GM12801 (cell line): ENCODE measurements around the gene MTX3.

ENCODE experiments used
- TF ChIP-seq, protein P1 (sequence below): IDR thresholded peaks from one replicate; pipeline ENCODE4 v1.5.1; 2011; ENCODE audit warnings: control low read depth; ENCODE audit not compliant: insufficient read length; ENCODE audit errors: extremely low read depth

Gene MTX3

DNA sequence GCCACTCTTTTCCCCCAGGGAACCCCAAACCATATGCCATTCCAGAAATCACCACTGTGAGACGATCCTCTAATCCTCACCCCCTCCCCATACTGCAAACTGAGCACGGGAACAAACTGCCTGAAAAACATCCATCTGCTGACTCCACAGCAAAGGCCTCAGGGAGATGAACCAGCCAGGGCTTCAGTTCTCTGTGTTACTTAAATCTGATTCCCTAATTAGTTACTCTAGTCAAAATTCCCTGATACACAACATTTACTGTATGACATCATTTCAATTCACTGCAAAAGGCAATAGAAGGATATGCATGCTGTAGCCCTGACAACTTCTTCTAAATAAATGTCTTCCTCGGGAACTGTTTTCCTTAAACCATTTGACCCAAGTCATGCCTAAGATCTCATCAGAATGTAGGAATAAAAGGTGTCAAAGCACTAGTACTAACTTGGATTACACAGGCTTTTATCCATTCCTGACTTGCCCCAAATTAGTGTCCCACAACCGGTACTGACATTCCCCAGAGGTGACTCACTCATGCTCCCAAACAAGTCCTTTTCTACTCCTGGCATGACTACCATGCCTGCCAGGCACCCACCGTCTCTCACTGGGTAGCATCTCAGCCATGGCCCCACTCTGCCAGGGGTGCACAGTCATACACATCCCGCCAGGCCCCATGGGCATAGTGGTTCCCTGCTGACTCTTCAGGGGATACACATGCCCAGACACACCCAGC lies 35.0 kb downstream of the MTX3 start:
- TF ChIP-seq, protein P1, sequence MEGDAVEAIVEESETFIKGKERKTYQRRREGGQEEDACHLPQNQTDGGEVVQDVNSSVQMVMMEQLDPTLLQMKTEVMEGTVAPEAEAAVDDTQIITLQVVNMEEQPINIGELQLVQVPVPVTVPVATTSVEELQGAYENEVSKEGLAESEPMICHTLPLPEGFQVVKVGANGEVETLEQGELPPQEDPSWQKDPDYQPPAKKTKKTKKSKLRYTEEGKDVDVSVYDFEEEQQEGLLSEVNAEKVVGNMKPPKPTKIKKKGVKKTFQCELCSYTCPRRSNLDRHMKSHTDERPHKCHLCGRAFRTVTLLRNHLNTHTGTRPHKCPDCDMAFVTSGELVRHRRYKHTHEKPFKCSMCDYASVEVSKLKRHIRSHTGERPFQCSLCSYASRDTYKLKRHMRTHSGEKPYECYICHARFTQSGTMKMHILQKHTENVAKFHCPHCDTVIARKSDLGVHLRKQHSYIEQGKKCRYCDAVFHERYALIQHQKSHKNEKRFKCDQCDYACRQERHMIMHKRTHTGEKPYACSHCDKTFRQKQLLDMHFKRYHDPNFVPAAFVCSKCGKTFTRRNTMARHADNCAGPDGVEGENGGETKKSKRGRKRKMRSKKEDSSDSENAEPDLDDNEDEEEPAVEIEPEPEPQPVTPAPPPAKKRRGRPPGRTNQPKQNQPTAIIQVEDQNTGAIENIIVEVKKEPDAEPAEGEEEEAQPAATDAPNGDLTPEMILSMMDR = no peak

DNA sequence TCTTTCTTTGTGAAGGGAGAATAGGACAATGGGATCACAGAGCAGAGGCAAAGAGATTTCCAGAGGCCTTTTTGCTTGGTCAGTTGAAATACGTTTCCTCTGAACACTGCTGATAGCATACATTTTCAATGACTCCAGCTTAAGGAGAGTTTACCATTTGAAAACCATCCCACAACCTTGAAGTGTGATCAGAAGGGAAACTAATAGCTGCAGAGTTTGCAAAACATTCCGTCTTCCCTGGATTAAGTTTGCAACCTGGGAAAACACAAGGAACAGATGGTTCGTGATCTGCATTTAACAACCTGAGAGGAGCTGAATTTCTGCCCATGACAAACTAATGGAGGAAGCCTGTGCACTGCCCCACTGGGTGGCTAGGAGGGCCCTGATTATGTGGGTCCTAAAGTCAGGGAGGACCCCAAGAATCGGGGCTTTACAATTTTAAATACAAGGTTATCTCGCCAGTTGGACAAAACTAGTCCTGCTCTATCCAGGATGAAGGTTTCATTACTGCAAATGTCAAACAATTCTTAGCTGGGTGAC lies 35.6 kb downstream of the MTX3 start:
- TF ChIP-seq, protein P1 = no peak

DNA sequence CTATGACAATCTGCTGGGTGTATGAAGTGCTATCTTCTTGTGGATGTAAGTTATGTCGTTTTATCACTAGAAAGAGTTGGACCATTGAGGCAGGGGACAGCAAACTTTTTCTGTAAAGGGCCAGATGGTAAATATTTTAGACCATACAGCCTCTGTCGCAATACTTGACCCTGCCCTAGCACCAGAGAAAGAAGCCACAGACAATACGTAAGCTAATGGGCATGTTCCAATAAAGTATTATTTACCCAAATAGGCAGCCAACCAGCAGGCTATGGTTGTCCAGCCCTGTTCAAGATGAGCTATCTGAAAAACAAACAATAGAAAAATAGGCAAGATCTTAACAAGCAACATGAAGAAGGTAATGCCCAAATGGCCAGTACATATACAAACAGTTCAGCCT lies 36.4 kb downstream of the MTX3 start:
- TF ChIP-seq, protein P1 = no peak

DNA sequence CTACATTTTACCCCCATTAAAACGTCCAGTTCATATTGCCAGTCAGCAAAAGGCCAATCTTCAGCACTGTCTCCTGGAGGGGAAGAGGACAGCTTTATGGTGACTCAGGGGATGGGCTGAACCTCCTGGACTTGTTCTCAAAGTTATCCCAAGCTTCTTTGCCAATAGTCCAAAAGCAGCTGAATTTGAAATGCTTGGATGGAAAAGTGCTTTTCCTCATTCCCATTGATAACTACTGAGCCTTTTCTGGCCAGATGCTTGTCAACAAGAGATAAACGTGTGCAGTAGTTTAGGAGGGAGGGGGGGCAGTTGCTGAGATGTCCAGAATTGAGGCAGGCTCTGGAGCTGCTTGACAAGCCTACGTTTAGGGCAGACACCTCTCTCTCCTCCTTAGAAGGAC lies 43.5 kb downstream of the MTX3 start:
- TF ChIP-seq, protein P1 = no peak

DNA sequence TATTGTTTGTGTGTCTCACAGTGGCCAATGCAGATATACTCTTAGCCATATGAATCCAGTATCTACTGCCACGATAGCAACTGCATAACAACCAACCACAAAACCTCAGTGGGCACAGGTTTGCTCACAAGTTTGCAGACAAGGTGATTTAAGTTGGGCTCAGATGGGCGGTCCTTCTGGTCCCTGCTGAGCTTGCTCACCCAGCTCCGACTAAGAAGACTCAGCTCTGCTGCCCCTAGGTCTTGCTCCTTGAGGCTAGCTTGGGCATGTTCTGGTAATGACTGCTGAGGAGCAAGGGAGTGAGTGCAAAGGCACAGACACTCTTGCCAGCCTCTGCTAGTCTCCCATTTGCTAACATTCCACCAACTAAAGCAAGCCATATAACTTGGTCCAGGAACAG lies 52.6 kb downstream of the MTX3 start:
- TF ChIP-seq, protein P1 = no peak

DNA sequence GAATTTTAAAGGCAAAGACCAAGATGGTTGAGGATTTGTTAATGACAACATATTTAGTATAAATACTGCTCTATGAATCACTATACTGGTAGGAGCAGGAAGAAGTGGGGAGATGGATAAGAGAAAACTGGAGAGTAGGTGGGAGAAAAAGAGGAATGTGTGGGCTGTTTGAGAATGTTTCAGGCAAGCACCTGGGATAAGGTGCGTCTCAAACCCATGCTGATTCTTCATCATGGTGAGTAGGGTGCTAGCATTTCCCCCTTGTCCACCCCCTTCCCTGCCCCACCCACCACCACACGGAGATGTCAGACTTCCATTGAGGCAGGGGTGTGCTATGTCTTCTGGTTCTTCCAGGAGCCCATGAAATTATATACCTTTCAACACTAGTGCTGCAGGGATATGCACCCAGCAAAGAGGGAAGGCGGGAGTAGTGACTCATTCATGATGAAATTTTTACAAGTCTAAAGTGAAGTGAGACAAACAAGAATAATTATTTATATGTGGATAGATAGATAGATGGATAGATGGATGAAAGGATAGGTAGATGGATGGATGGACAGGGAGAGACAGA lies 54.3 kb downstream of the MTX3 start:
- TF ChIP-seq, protein P1 = no peak

DNA sequence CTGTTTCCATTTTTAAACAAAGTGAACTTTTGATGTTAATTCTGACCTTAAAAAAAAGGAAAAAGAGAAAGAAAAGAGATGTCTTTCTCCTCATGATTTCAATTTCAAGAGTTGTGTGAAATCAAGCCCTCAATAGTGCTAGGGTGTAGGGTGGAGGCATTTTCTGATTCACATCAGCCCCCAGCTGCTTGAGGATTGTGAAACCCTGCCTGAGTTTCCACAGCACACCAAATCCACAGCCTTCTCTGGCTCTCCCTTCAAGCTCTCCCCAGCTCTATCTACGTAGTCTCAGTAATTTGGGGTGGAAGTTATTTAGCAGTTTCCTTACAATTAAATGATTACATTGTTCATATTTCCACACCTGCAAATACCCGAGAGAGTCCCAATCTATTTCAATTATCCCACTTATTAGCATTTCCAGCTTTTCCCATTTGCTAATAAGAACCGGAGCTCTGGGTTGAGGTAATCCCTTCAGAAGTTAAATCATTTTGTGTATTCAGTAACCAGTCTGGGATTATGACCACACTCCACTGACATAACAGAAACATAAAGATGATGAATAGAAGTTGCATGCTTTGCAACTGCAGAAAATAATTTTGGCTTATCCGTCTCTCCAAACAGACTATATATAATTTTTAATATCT lies 54.9 kb downstream of the MTX3 start:
- TF ChIP-seq, protein P1 = no peak
